ENCODE data around the gene SRF. TPM values are rescaled to one million over a fixed set of nuclear protein-coding genes. Genes with fewer than 3 reads are reported as not detected.
A peak's percentile ranks its signal among the peaks of the same experiment; 100 is the strongest.
"Not testable (repeated sequence)": the region's sequence is repeated elsewhere in the genome, so short reads cannot be mapped to it uniquely, and the experiment has no call there.

SRF gene
- total RNA-seq, 2 experiments from 2014 or later: 22.8 to 23.7 TPM

GRCh38 chr6:43129434-43130194, 41.5 kb upstream of the SRF start:
- Histone ChIP-seq H3K4me1 (ENCODE audit: insufficient read depth, low read length) (no peaks in the 10 kb centered on the region), H3K36me3 (ENCODE audit: insufficient read depth, low read length) (no peaks in the 10 kb centered on the region), H3K27me3 (ENCODE audit: control insufficient read depth in 1 of 2, insufficient read depth in 2 of 2, low read length in 2 of 2) (no peaks in the 10 kb centered on the region), H3K9me3 (ENCODE audit: control insufficient read depth in 1 of 2, insufficient read depth in 1 of 2, low read length in 2 of 2) (no peaks in the 10 kb centered on the region), H3K27ac (ENCODE audit: low read depth in 1 of 2, low read length in 2 of 2) (no peak overlapping the region), H3K4me3 (ENCODE audit: low read length) (no peak overlapping the region)
- no peak for TF ChIP-seq CTCF (IDR thresholded peaks at IDR 0.05)
- ChIA-PET CTCF (interaction anchor here (0.9 kb wide), 1 partner anchor 200 kb away, joined by 3 read pairs; the partner anchor contains the start of gene CNPY3), POLR2A (no interaction called here)
- H3K36me3 Mint-ChIP-seq (ENCODE audit: low read depth): no peaks in the 10 kb centered on the region
- no peak overlapping the region for H3K4me3 Mint-ChIP-seq
- intact Hi-C loops (cut with DNase I, micrococcal nuclease): no loop called here
- ATAC-seq (ENCODE audit: poor library complexity): no peak
- H3K27me3 Mint-ChIP-seq: no peaks in the 10 kb centered on the region
- no peak overlapping the region for H3K27ac Mint-ChIP-seq
- H3K4me1 Mint-ChIP-seq (ENCODE audit: low read depth): no peaks in the 10 kb centered on the region
- peak in 8 of 14 experiments; percentile 10 to 43 (median 16) for DNase-seq
- H3K9me3 Mint-ChIP-seq: no peaks in the 10 kb centered on the region

GRCh38 chr6:43130429-43130828, 40.6 kb upstream of the SRF start:
- Histone ChIP-seq H3K4me3 (ENCODE audit: low read length) (no peak overlapping the region), H3K36me3 (ENCODE audit: insufficient read depth, low read length) (no peaks in the 10 kb centered on the region), H3K4me1 (ENCODE audit: insufficient read depth, low read length) (no peaks in the 10 kb centered on the region), H3K27ac (ENCODE audit: low read depth in 1 of 2, low read length in 2 of 2) (no peak overlapping the region), H3K27me3 (ENCODE audit: control insufficient read depth in 1 of 2, insufficient read depth in 2 of 2, low read length in 2 of 2) (no peaks in the 10 kb centered on the region), H3K9me3 (ENCODE audit: control insufficient read depth in 1 of 2, insufficient read depth in 1 of 2, low read length in 2 of 2) (no peaks in the 10 kb centered on the region)
- Mint-ChIP-seq H3K9me3 (no peaks in the 10 kb centered on the region), H3K27ac (no peak overlapping the region), H3K4me3 (no peak overlapping the region), H3K4me1 (ENCODE audit: low read depth) (no peaks in the 10 kb centered on the region), H3K36me3 (ENCODE audit: low read depth) (no peaks in the 10 kb centered on the region), H3K27me3 (no peaks in the 10 kb centered on the region)
- no peak for TF ChIP-seq CTCF (IDR thresholded peaks at IDR 0.05)
- DNase-seq (no peak), ATAC-seq (ENCODE audit: poor library complexity) (no peak)
- CTCF ChIA-PET: interaction anchor here (0.9 kb wide), 1 partner anchor 200 kb away, joined by 3 read pairs; the partner anchor contains the start of gene CNPY3
- POLR2A ChIA-PET: no interaction called here
- intact Hi-C loops (cut with DNase I, micrococcal nuclease): no loop called here

GRCh38 chr6:43131379-43131778, 39.7 kb upstream of the SRF start:
- H3K27ac ChIP-seq (ENCODE audit: low read depth in 1 of 2, low read length in 2 of 2); H3K4me1 Mint-ChIP-seq (ENCODE audit: low read depth); DNase-seq; H3K36me3 Mint-ChIP-seq (ENCODE audit: low read depth); H3K36me3 ChIP-seq (ENCODE audit: insufficient read depth, low read length); CTCF ChIA-PET; intact Hi-C loops (cut with DNase I, micrococcal nuclease); H3K27me3 Mint-ChIP-seq; H3K4me3 Mint-ChIP-seq; ATAC-seq (ENCODE audit: poor library complexity); H3K4me3 ChIP-seq (ENCODE audit: low read length); POLR2A ChIA-PET; H3K27me3 ChIP-seq (ENCODE audit: control insufficient read depth in 1 of 2, insufficient read depth in 2 of 2, low read length in 2 of 2); H3K27ac Mint-ChIP-seq; H3K9me3 ChIP-seq (ENCODE audit: control insufficient read depth in 1 of 2, insufficient read depth in 1 of 2, low read length in 2 of 2); H3K4me1 ChIP-seq (ENCODE audit: insufficient read depth, low read length); H3K9me3 Mint-ChIP-seq: not testable (repeated sequence)

GRCh38 chr6:43138267-43138666, 32.8 kb upstream of the SRF start:
- no peak overlapping the region for H3K27ac Mint-ChIP-seq
- Histone ChIP-seq H3K4me1 (ENCODE audit: insufficient read depth, low read length) (peaks cover 12% of the 10 kb centered on the region), H3K27me3 (ENCODE audit: control insufficient read depth in 1 of 2, insufficient read depth in 2 of 2, low read length in 2 of 2) (no peaks in the 10 kb centered on the region), H3K27ac (ENCODE audit: low read depth in 1 of 2, low read length in 2 of 2) (no peak overlapping the region), H3K4me3 (ENCODE audit: low read length) (no peak overlapping the region), H3K9me3 (ENCODE audit: control insufficient read depth in 1 of 2, insufficient read depth in 1 of 2, low read length in 2 of 2) (no peaks in the 10 kb centered on the region), H3K36me3 (ENCODE audit: insufficient read depth, low read length) (no peaks in the 10 kb centered on the region)
- no peak for TF ChIP-seq CTCF (IDR thresholded peaks at IDR 0.05)
- no peak for DNase-seq
- peaks cover 2% of the 10 kb centered on the region for H3K4me1 Mint-ChIP-seq (ENCODE audit: low read depth)
- ChIA-PET POLR2A (no interaction called here), CTCF (no interaction called here)
- H3K4me3 Mint-ChIP-seq: no peak overlapping the region
- no peaks in the 10 kb centered on the region for H3K36me3 Mint-ChIP-seq (ENCODE audit: low read depth)
- intact Hi-C loops (cut with DNase I, micrococcal nuclease): no loop called here
- no peaks in the 10 kb centered on the region for H3K9me3 Mint-ChIP-seq
- ATAC-seq (ENCODE audit: poor library complexity): no peak
- H3K27me3 Mint-ChIP-seq: no peaks in the 10 kb centered on the region

- POLR2A ChIA-PET; CTCF ChIA-PET; H3K27ac ChIP-seq (ENCODE audit: low read depth in 1 of 2, low read length in 2 of 2); H3K36me3 ChIP-seq (ENCODE audit: insufficient read depth, low read length); H3K27me3 ChIP-seq (ENCODE audit: control insufficient read depth in 1 of 2, insufficient read depth in 2 of 2, low read length in 2 of 2); H3K27ac Mint-ChIP-seq; H3K9me3 Mint-ChIP-seq; H3K4me3 Mint-ChIP-seq; DNase-seq; H3K36me3 Mint-ChIP-seq (ENCODE audit: low read depth); H3K4me3 ChIP-seq (ENCODE audit: low read length); ATAC-seq (ENCODE audit: poor library complexity); H3K9me3 ChIP-seq (ENCODE audit: control insufficient read depth in 1 of 2, insufficient read depth in 1 of 2, low read length in 2 of 2); H3K27me3 Mint-ChIP-seq: not testable (repeated sequence)
- peaks cover 10% of the 10 kb centered on the region for H3K4me1 Mint-ChIP-seq (ENCODE audit: low read depth)
- H3K4me1 ChIP-seq (ENCODE audit: insufficient read depth, low read length): peaks cover 19% of the 10 kb centered on the region
- intact Hi-C loops (cut with DNase I, micrococcal nuclease): loop anchor here in 1 of 2 experiments (5.0 kb wide), 2 partner anchors 173 to 483 kb away; no protein-coding TSS in a partner anchor
Measured at GRCh38 chr6:43139973-43140372, 31.1 kb upstream of the SRF start.
